ENCODE results near the gene SPINK9.

DNA sequence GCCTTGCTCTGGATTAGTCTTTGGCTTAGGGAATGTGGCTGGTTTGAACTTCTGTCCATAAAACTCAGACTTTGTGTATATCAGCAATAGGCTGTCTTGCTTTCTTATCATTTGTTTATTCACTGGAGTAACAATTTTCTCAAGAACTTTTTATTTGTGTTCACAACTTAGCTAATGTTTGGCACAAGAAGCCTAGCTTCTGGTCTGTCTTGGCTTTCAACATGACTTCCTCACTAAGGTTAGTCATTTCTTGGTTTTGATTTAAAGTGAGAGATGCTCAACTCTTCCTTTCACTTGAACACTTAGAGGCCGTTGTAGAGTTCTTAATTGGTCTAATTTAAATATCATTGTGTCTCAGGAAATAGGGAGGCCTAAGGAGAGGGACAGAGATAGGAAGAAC lies 53.3 kb downstream of the SPINK9 start:
- TF ChIP-seq, protein P1, sequence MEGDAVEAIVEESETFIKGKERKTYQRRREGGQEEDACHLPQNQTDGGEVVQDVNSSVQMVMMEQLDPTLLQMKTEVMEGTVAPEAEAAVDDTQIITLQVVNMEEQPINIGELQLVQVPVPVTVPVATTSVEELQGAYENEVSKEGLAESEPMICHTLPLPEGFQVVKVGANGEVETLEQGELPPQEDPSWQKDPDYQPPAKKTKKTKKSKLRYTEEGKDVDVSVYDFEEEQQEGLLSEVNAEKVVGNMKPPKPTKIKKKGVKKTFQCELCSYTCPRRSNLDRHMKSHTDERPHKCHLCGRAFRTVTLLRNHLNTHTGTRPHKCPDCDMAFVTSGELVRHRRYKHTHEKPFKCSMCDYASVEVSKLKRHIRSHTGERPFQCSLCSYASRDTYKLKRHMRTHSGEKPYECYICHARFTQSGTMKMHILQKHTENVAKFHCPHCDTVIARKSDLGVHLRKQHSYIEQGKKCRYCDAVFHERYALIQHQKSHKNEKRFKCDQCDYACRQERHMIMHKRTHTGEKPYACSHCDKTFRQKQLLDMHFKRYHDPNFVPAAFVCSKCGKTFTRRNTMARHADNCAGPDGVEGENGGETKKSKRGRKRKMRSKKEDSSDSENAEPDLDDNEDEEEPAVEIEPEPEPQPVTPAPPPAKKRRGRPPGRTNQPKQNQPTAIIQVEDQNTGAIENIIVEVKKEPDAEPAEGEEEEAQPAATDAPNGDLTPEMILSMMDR (conservative IDR thresholded peaks at IDR 0.05 in 1 of 2, IDR thresholded peaks at IDR 0.05 in 1 of 2; ENCODE audit: extremely low read depth in 1 of 2, insufficient read depth in 1 of 2, low read depth in 1 of 2, low read length in 2 of 2), result no peak
- no peak for TF ChIP-seq EZH2 (IDR thresholded peaks at IDR 0.05; ENCODE audit: borderline replicate concordance, low read length)

Data from mammary epithelial cell (primary cell).